GM21737 (cell line): ENCODE data around the gene SLC15A2.
"Not testable (repeated sequence)": the region's sequence is repeated elsewhere in the genome, so short reads cannot be mapped to it uniquely, and the experiment has no call there.

ENCODE experiments used
- ATAC-seq: cut with Tn5 transposase; IDR thresholded peaks from one replicate; pipeline ENCODE4 v1.9.1; 2021; ENCODE audit warnings: mild to moderate bottlenecking, moderate library complexity; ENCODE audit not compliant: unreplicated experiment

SLC15A2 gene

DNA sequence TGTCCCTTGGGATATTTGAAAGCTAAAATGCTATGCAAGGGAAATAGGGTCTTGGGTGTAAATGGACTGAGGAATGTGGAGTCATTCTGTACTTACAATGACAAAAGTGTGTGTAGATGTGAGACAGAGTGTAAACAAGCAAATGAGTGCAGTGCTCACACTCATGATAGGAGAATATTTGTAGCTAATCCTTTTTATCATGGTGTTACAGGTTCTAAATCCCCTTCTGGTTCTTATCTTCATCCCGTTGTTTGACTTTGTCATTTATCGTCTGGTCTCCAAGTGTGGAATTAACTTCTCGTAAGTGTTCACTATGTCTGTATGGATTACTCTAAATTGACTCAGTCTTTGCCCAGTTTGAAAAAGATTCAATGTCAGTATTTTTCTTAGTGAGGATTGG is 30.5 kb downstream of the SLC15A2 start:
- ATAC-seq: no peak

DNA sequence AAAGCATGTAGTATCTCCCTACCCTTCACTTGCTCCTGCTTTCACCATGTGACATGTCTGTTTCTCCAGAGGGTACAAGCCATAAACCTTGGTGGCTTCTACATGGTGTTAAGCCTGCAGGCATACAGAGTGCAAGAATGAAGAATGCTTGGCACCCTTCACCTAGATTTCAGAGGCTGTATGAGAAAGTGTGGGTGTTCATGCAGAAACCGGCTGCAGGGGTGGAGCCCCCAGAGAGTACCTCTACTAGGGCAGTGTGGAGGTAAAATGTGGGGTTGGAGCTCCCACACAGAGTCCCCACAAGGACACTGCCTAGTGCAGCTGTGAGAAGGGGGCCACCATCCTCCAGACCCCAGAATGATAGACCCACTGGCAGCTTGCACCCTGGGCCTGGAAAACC is 32.2 kb downstream of the SLC15A2 start:
- ATAC-seq: no peak

DNA sequence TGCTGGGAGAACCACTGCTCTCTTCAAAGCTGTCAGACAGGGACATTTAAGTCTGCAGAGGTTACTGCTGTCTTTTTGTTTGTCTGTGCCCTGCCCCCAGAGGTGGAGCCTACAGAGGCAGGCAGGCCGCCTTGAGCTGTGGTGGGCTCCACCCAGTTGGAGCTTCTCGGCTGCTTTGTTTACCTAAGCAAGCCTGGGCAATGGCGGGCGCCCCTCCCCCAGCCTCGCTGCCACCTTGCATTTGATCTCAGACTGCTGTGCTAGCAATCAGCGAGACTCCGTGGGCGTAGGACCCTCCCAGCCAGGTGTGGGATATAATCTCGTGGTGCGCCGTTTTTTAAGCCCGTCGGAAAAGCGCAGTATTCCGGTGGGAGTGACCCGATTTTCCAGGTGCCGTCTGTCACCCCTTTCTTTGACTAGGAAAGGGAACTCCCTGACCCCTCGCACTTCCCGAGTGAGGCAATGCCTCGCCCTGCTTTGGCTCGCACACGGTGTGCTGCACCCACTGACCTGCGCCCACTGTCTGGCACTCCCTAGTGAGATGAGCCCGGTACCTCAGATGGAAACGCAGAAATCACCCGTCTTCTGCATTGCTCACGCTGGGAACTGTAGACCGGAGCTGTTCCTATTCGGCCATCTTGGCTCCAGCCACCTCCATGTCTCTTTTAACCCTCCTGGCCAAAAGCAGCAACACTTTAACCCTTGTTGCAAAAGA is 44.1 kb downstream of the SLC15A2 start:
- ATAC-seq: not testable (repeated sequence)

DNA sequence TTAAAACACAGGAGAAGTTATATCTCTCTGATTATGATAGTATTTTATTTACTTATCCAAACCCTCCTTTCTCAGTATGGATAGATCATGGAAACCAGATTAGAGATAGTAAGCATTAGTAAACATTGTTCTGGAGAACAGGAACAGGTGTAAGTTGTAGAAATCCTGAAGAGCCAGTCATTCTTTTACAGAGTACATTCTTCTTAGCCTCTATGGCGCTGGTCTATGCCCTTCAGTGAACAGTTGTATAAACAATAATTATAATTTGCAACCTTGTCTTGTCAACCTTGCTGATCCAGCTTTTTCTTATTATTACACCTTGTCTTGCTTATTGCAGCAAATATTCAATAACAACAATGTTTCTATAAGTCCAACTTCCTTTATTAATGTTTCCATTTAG is 47.4 kb downstream of the SLC15A2 start:
- ATAC-seq: no peak

DNA sequence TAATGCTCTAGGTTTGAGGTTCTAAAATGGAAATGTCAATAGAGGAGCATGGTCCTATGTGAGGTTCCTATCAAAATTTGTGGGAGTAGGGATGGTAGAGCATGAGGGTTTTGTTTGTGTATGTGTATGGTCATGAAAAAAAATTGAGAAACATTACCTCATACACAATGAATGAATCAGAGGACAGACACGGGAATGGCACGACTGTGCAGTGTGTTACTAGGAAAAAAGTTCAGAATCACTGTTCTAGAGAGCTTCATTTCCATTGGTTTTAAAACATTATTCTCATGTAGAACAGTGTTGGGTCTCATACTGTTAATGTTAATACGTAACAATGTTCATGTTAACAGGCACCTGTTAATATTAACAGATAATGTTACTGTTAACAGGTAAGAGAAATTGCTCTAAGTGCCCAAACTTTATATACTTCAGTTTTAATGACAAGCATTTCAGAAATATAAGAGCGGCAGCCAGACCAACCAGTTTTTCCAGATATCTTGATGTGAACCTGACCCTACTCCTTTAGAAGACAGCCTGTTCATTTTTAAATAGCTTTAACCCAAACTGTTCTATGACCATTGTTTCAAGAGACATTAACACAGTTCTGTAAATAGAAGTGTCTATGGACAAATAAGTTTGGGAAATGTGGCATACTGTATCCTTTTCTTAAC is 48.0 kb downstream of the SLC15A2 start:
- ATAC-seq: no peak

DNA sequence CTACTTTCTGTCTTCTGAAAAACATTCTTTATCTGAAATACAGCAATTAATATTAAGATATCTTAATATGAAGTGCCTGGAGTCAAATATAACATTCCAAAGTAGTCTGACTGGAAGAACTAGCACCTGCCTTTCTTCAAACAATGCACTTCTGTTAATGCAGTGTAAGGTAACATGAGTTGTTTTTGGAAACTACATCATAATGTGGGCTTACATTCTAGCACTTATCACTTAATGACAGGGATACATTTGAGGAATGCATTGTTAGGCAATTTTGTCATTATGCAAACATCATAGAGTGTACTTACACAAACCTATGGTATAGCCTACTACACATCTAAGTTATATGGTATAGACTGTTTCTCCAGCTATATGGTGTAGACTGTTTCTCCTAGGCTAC is 49.2 kb downstream of the SLC15A2 start:
- no peak for ATAC-seq

DNA sequence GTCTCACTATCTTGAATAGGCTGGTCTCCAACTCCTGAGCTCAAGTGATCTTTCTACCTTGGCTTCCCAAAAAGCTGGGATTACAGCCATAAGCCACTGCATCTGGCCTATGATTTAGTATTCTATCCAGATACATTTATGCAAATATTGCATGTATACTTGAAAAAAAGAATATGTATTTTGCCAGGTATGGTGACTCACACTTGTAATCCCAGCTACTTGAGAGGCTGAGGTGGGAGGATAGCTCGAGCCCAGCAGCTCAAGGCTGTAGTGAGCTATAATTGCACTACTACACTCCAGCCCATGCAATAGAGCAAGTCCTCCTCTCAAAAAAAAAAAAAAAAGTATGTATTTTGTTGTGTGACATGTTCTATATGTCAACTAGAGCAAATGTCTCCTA is 54.4 kb downstream of the SLC15A2 start:
- no peak for ATAC-seq

DNA sequence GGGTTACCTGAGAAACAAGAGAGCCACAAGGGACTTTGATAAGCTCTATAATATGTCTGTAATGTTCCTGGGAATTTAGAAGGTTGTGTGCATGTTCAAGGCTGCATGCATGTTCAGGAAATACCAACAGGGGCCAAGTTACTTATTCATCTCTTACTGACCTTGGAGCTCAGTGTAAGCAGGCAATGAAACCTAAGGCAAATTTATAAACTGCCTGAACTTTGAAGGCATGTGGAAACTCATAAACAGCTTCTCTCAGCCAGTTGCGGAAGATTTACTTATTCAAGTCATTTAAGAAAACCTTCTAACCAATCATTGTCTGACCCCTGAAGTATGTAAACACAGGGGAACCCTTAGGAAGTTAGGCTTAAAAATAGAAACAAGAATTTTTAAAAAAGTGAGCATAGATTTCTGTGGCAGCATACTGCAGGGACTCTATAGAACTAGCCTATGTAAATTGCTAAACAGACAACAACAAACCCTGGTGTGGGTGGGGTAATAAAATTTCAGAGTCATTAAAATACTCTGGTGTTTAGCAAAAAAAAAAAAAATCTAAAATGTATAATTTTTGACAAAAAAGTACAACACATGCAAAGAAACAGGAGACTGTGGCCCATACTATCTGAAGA is 57.2 kb downstream of the SLC15A2 start:
- no peak for ATAC-seq

DNA sequence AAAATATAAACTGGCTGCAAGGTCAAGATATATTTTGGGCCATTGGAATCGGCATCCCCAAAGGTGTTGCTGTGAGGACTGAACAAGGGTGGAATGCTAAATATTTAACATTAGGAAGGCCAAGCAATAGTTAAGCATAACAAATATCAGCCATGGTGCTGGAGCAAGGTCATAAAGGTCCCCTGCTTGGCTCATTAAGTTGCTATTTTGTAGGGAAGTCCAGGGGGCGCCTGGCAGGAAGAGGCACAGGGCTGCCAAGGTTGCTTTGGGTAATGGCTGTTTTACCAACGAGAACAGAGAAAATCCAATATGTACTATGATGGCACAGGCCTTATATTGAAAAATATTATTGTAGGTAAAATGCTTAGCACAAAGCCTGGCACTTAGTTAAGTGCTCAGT is 62.2 kb downstream of the SLC15A2 start:
- no peak for ATAC-seq

DNA sequence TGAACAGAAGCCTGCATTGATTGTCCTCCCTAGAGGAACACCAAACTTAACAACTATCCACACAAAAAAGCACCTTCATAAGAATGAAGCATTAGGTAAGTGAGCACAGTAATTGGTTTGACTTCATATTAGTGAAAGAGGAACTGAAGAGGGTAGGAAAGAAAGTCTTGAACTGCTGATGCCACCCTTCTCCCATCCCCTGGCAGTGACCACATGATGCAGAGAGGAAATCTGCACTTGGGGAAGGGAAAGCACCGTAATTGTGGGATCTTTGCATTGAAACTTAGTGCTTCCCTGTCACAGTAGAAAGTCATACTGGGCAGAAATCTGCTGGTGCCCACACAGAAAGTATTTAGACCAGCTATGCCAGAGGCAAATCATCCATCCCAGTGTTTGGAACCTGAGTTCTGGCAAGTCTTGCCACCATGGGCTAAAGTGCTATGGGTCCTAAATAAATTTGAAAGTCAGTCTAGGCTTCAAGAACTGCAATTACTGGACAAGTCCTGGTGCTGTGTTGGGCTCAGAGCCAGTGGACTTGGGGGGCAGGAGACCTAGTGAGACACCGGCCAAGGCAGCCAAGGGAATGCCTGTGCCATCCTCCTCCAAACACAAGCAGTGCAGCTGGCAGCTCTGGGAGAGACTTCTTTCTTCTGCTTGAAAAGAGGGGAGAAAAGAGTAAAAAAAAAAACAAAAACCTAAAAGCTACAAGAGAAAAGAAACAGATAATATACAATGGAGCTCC is 63.6 kb downstream of the SLC15A2 start:
- peak; percentile 59 for ATAC-seq

DNA sequence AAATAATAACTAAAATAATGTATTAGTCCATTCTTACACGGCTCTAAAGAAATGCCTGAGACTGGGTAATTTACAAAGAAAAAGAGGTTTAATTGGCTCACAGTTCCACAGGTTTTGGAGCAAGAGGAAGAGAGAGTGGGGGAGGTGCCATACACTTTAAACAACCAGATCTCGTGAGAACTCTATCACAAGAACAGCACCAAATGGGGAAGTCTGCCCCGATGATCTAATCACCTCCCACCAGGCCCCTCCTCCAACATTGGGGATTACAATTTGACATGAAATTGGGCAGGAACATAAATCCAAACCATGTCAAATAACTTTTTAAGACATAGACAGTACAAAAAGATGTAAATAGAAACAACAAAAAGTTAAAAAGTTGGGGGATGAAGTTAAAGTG is 64.6 kb downstream of the SLC15A2 start:
- no peak for ATAC-seq

DNA sequence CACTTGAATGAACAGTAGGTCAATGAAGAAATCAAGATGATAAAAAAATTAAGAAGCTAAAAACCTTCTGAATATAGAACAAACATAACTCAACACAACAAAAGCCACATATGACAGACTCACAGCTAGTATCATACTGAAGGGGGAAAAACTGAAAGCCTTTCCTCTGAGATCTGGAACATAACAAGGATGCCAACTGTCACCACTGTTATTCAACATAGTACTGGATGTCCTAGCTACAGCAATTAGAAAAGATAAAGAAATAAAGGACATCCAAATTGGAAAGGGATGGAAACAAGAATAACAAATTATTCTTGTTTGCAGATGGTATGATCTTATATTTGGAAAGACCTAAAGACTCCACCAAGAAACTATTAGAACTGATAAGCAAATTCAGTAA is 67.1 kb downstream of the SLC15A2 start:
- ATAC-seq: no peak

DNA sequence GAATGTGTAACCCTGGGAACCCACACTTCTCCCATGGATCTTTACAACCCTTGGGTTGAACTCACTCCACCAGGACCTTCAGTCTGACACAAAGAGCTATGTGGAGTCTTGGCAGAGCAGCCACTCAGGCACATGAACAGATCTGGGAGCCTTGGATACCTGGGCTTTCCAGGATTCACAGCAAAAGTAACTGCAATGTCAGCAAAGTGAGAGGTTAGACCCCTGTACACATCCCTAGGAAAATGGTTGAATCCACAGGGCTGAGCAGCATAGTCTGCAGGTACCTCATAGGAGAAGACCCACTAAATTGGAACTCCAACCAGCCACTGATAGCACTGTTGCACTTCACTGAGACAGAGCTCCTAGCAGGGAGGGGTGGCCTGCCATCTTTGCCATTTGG is 68.2 kb downstream of the SLC15A2 start:
- no peak for ATAC-seq

DNA sequence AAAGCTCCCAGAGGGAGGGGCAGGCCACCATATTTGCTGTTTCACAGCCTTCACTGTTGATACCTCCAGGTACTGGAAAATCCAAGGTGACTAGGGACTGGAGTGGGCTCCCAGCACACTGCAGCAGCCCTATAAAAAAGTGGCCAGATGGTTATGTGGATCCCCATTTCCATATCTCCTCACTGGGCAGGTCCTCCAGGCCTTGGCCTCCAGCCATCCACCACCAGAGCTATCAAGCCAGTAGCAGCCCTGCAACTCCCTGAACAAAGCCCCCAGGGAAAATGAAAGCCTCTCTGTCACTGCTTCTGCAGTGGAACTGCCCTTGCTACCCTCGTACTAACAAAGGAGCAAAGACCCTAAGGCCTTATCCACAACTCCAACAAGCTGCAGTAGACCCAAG is 69.4 kb downstream of the SLC15A2 start:
- no peak for ATAC-seq

DNA sequence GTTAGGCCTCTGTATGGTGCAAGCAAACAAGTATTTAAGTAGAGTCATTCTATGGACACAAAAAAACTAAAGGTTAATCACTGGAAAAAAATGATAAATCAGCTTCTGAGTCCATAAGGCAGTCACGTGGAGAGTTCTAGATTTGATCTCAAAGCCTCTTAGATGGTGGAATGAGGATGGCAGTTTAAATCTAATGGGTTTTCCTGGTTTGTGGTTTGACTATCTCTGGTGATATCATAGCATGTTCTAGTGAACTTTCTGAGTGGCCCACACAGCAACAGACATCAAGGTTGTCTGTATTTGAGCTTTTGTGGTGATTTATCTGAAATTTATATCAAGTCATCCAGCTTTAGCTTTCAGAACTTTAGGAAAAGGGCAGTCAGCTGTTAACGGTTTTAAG is 75.4 kb downstream of the SLC15A2 start:
- no peak for ATAC-seq

DNA sequence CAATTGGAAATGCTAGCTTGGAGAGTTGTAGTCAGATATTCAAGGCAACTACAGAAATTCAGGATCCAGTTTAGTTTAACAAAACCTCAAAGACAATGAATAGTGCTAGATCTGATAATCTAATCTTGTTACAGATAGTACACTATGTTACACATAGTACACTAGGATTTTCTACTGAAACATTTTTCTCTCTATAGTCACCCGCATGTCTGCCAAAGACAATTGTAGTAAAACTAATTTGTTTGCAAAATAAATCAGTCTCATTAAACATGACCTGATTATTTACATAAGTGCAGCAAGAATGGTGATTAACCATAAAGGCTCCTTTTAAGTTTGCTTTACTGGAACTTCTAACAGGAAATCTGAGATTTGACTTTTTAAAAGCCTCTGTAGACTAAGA is 75.8 kb downstream of the SLC15A2 start:
- no peak for ATAC-seq

DNA sequence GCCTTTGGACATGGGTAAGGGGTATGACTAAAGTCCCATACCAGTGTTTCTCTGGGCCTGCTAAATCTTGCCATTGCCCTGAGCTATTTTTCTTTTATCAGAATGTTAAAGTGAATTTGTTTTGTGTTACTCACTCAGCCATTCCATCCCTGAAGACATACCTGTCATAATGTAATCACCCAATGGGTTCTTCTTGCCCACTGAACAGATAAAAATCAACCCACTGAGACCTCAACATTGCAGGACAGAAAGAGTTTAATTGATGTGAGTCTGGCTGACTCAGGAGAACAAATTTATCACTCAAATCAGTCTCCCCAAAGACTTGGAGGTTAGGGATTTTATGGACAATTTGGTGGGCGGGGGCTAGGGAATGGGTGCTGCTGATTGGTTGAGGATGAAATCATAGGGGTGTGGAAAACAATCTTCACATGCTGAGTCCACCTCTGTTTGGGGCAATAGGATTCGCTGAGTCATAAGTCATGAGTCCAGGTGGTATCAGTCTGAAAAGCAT is 80.5 kb downstream of the SLC15A2 start:
- no peak for ATAC-seq

DNA sequence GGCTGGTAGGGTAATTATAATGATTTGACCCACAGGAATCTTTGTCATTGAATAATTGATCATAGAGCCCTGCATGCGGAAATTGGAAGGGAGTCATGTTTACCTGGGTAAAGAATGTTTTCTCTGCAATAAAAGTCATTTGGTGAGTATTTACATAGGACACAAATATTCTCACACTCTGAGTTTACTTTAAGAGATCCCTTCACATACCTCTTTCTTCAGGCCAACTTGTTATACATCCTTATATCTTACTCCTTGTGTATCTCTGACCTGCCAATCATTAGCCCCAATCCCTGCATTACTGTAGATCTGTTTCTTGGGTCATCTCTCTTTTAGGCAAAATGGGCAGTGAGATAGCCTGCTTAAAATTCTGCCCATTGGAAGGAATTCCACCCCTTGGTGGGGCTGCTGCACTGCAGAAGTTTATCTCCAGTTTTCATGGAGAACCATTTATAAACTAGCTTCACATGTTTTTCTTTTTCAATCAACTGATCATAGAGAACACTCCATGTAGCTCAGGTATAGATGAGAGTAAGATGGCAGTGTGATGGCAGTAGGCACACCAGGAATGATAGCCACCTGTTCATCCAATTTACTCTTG is 81.6 kb downstream of the SLC15A2 start:
- ATAC-seq: no peak

DNA sequence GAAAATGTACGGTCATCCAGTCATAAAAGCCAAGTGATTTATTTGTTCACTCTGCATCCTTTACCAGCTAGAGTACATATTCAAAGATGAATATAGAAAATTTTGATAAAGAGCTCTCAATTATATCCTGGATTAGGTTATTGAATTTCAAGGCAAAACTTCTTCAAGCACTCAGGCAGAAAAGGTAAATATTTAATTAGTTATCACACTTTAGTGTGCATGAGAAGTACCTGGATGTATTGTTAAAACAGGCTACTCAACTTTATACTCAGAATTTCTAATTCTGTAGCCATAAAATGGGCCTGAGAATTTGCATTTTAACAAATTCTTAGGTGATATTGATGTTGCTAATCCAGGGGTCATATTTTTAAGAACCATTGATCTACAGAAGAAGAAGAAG is 82.5 kb downstream of the SLC15A2 start:
- ATAC-seq: no peak

DNA sequence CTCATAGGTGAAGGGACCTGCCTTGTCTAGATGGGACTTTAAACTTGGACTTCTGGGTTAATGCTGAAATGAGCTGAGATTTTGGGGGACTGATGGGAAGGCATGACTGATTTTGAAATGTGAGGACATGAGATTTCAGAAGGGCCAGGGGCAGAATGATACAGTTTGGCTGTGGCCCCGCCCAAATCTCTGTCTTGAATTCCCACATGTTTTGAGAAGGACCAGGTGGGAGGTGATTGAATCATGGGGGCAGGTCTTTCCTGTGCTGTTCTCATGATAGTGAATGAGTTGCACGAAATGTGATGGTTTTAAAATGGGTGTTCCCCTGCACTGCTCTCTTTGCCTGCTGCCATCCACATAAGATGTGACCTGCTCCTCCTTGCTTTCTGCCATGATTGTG is 85.0 kb downstream of the SLC15A2 start:
- no peak for ATAC-seq
